Right lobe of liver (tissue), 6 donors: ENCODE results near the gene PRRX2. TPM values are rescaled to one million over a fixed set of nuclear protein-coding genes. Genes with fewer than 3 reads are reported as not detected.

Experiments used
- ATAC-seq, 4 donors: fragments of 200-7000 bp; cut with Tn5 transposase; one replicate each; pipeline ENCODE4 v1.9.1; 2020; ENCODE audit warnings: mild to moderate bottlenecking in 4 of 4, moderate library complexity in 4 of 4
- DNase-seq, 3 donors: peaks; one replicate each; pipeline ENCODE4 v3.0.0-alpha.2; 2020
- H3K27ac ChIP-seq, 3 donors: fragments of 200-600 bp; one replicate each; pipeline ENCODE4 v1.8.0; 2022
- H3K27me3 ChIP-seq, 2 donors: fragments of 200-600 bp; one replicate each; pipeline ENCODE4 v1.8.0; 2022
- H3K36me3 ChIP-seq, 4 donors: fragments of 200-600 bp; sonication (generic) in 1 of 4; one replicate each; pipeline versions ENCODE4 v1.5.1 to v1.8.0; 2017 to 2022; ENCODE audit warnings: control low read depth in 1 of 4
- H3K4me1 ChIP-seq, 4 donors: fragments of 200-600 bp; sonication (generic) in 1 of 4; one replicate each; pipeline versions ENCODE4 v1.5.1 to v1.8.0; 2017 to 2022; ENCODE audit warnings: control low read depth in 1 of 4
- H3K4me3 ChIP-seq, 3 donors: fragments of 200-600 bp; one replicate each; pipeline ENCODE4 v1.8.0; 2022
- H3K9me3 ChIP-seq, 4 donors: fragments of 200-600 bp; sonication (generic) in 1 of 4; one replicate each; pipeline versions ENCODE4 v1.5.1 to v1.8.0; 2017 to 2022; ENCODE audit warnings: control low read depth in 1 of 4
- CTCF ChIP-seq, 4 donors: fragments of 200-600 bp in 3 of 4; fragments of 450-650 bp in 1 of 4; IDR thresholded peaks; one replicate each; pipeline versions ENCODE4 v1.5.1 to v1.8.0; 2016 to 2022; ENCODE audit warnings: antibody characterized with exemption in 4 of 4, mild to moderate bottlenecking in 2 of 4
- POLR2A ChIP-seq: fragments of 450-650 bp; IDR thresholded peaks from one replicate; pipeline ENCODE4 v1.6.1; 2017; ENCODE audit warnings: antibody characterized with exemption, mild to moderate bottlenecking
- whole genome bisulfite sequencing: methylation state at CpG from one replicate; pipeline ENCODE4 v1.1.6; 2018; ENCODE audit warnings: low coverage, low lambda C conversion rate; ENCODE audit not compliant: insufficient coverage; ENCODE audit errors: missing lambda C conversion rate; 5-methylcytosine and 5-hydroxymethylcytosine counted together
- intact Hi-C, 2 donors: fragments of 100-400 bp; cut with DNase I; formaldehyde crosslinking; loops; one replicate each; pipeline versions ENCODE4 v1.11.2 to v1.14.1; 2022
- total RNA-seq, 6 experiments: library from RNA; depleted of rRNA in 2 of 6; stranded (reverse); fragments of >200 nt in 2 of 6; fragmentation: NEBNext Ultra II Directional in 3 of 6; extraction: Animal tissue kit (Norgen Biotek cat#: 25700) in 3 of 6; gene quantifications; one replicate each; pipeline versions ENCODE4 v1.1.0 to v1.2.4, GENCODE V29; 2016 to 2023
- donor health status: DM: no; HTN: yes; CAD: no.
- donor health status: DM: no; HTN: no; CAD: no.
- donor health status: DM: no; HTN: no; CAD: no.
- donor health status: DM: no; HTN: yes; CAD: no.
- donor health status: DM: no; HTN: yes; CAD: no.

Gene PRRX2
- total RNA-seq, 6 experiments from 2014 or later, result not detected

GRCh38 chr9:129626625-129627284 lies 38.7 kb upstream of the PRRX2 start:
- H3K27me3 ChIP-seq, result no peaks in the 10 kb centered on the region
- H3K36me3 ChIP-seq, result no peaks in the 10 kb centered on the region
- ATAC-seq (peak; percentile 47 to 74 (median 69)), DNase-seq (peak; percentile 56 to 74 (median 72))
- intact Hi-C loops, result no loop called here
- no peaks in the 10 kb centered on the region for H3K9me3 ChIP-seq
- TF ChIP-seq CTCF (IDR thresholded peaks at IDR 0.05), result no peak
- no peak for TF ChIP-seq POLR2A
- H3K4me1 ChIP-seq, result peaks cover 0 to 32% (median 9%) of the 10 kb centered on the region in 4 donors
- 10% methylated on average over 9 of the region's 20 CpGs for WGBS
- peak overlapping the region; percentile 90 to 98 (median 95) for H3K27ac ChIP-seq
- H3K4me3 ChIP-seq, result peak overlapping the region; percentile 80 to 99 (median 87)

- no peak for TF ChIP-seq CTCF (IDR thresholded peaks at IDR 0.05)
- no peak for TF ChIP-seq POLR2A
- Histone ChIP-seq H3K9me3 (no peaks in the 10 kb centered on the region), H3K4me3 (peak overlapping the region; percentile 80 to 99 (median 87)), H3K36me3 (peaks cover 0 to 5% (median 2%) of the 10 kb centered on the region in 4 donors), H3K27me3 (no peaks in the 10 kb centered on the region), H3K27ac (peak overlapping the region in 2 of 3 donors; percentile 7 to 95), H3K4me1 (peaks cover 0 to 32% (median 9%) of the 10 kb centered on the region in 4 donors)
- WGBS, result 25% methylated on average over 9 of the region's 12 CpGs
- no peak for ATAC-seq
- intact Hi-C loops, result no loop called here
- no peak for DNase-seq
Measured at GRCh38 chr9:129627556-129628440, 37.6 kb upstream of the PRRX2 start.

- H3K4me1 ChIP-seq, result peaks cover 0 to 32% (median 9%) of the 10 kb centered on the region in 4 donors
- ATAC-seq (no peak), DNase-seq (no peak)
- H3K36me3 ChIP-seq, result peaks cover 0 to 13% (median 7%) of the 10 kb centered on the region in 4 donors
- H3K9me3 ChIP-seq, result no peaks in the 10 kb centered on the region
- 59% methylated on average over 6 of the region's 6 CpGs for WGBS
- no peaks in the 10 kb centered on the region for H3K27me3 ChIP-seq
- no peak for TF ChIP-seq CTCF (IDR thresholded peaks at IDR 0.05)
- H3K27ac ChIP-seq, result peak overlapping the region in 1 of 3 donors; percentile 1
- no peak overlapping the region for H3K4me3 ChIP-seq
- intact Hi-C loops, result no loop called here
Measured at GRCh38 chr9:129628709-129629108, 36.7 kb upstream of the PRRX2 start.

GRCh38 chr9:129629251-129629820 lies 36.1 kb upstream of the PRRX2 start:
- H3K36me3 ChIP-seq, result peaks cover 0 to 19% (median 11%) of the 10 kb centered on the region in 4 donors
- no peak overlapping the region for H3K27ac ChIP-seq
- H3K27me3 ChIP-seq, result no peaks in the 10 kb centered on the region
- intact Hi-C loops, result no loop called here
- DNase-seq (no peak), ATAC-seq (no peak)
- no peak overlapping the region for H3K4me3 ChIP-seq
- H3K9me3 ChIP-seq, result no peaks in the 10 kb centered on the region
- H3K4me1 ChIP-seq, result peaks cover 0 to 32% (median 9%) of the 10 kb centered on the region in 4 donors
- TF ChIP-seq POLR2A, result no peak
- no peak for TF ChIP-seq CTCF (IDR thresholded peaks at IDR 0.05)
- 84% methylated on average over 4 of the region's 8 CpGs for WGBS
